ENCODE measurements around the gene ACP2. TPM values are rescaled to one million over a fixed set of nuclear protein-coding genes. Genes with fewer than 3 reads are reported as not detected.

ACP2 gene
- total and polyA plus RNA-seq, 12 donors = 39.8 to 127 (median 73.6) TPM

DNA sequence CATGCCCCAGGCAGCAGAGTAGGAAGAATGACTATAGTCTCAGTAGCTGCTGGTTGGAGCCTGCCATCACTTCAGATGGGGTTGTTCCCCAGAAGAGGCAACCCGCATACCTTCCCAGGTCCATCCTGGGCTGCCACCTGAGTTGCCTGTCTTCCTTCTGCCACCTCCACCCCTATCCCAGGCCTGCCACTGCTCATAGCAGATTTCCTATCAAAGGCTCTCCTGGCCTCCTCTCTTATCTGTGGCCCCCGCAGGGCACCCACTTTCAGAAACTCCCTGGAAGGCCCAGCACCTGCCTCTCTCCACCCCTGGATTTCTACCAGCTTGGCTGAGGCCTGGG, 8.5 kb upstream of the ACP2 start:
- intact Hi-C loops (cut with DNase I) = no loop called here
- Histone ChIP-seq H3K4me1 (replicated peaks in 1 of 2) (peaks cover 43 to 65% of the 10 kb centered on the region in 2 donors), H3K27me3 (no peaks in the 10 kb centered on the region), H3K27ac (peak overlapping the region; percentile 38 to 81 (median 63)), H3K4me3 (peak overlapping the region in 1 of 4 donors; percentile 23), H3K36me3 (replicated peaks in 1 of 2) (peaks cover 0 to 4% of the 10 kb centered on the region in 2 donors), H3K9me3 (replicated peaks in 1 of 3) (no peaks in the 10 kb centered on the region)
- DNase-seq = no peak
- 43 to 53% (median 49%) methylated on average over 2 of the region's 2 CpGs for WGBS, 4 donors
- TF ChIP-seq CTCF (IDR thresholded peaks at IDR 0.05) (no peak), POLR2A (IDR thresholded peaks at IDR 0.05) (no peak)

GRCh38 chr11:47256374-47256773, 7.8 kb upstream of the ACP2 start:
- no peak for DNase-seq
- peaks cover 43 to 65% of the 10 kb centered on the region in 2 donors for H3K4me1 ChIP-seq (replicated peaks in 1 of 2)
- H3K4me3 ChIP-seq = no peak overlapping the region
- H3K36me3 ChIP-seq (replicated peaks in 1 of 2) = peaks cover 0 to under 1% of the 10 kb centered on the region in 2 donors
- 84 to 91% (median 88%) methylated on average over 6 of the region's 6 CpGs for WGBS, 4 donors
- intact Hi-C loops (cut with DNase I) = no loop called here
- H3K9me3 ChIP-seq (replicated peaks in 1 of 3) = no peaks in the 10 kb centered on the region
- H3K27me3 ChIP-seq = no peaks in the 10 kb centered on the region
- no peak for TF ChIP-seq CTCF (IDR thresholded peaks at IDR 0.05)
- no peak for TF ChIP-seq POLR2A (IDR thresholded peaks at IDR 0.05)
- no peak overlapping the region for H3K27ac ChIP-seq

DNA sequence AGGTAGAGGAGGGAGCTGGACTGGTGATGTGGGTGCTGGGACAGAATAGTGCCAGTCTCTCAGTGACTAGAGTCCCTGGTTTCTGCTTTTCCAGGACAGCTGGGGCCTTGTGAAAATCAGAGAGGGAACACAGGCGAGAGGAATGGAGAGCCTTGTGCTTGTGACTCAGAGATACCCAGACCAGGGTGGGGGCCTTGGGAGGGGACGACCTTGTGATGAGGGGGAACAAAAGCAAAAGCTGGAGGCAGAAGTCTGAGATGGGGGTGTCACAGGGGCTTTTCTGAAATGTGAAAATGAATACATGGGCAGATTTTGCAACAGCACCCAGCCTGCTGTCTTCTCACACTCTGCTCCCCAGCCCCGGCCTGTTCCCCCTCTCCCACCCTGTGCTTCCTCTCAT, 5.8 kb upstream of the ACP2 start:
- 5 to 13% (median 6%) methylated on average over 3 of the region's 3 CpGs for WGBS, 4 donors
- intact Hi-C loops (cut with DNase I) = no loop called here
- no peaks in the 10 kb centered on the region for H3K9me3 ChIP-seq (replicated peaks in 1 of 3)
- no peaks in the 10 kb centered on the region for H3K27me3 ChIP-seq
- H3K36me3 ChIP-seq (replicated peaks in 1 of 2) = no peaks in the 10 kb centered on the region
- DNase-seq = peak; percentile 49 to 80 (median 74)
- peak overlapping the region; percentile 15 to 87 (median 83) for H3K27ac ChIP-seq
- TF ChIP-seq CTCF (IDR thresholded peaks at IDR 0.05) (no peak), POLR2A (IDR thresholded peaks at IDR 0.05) (peak in 1 of 2 donors; percentile 41)
- H3K4me3 ChIP-seq = no peak overlapping the region
- H3K4me1 ChIP-seq (replicated peaks in 1 of 2) = peaks cover 43 to 65% of the 10 kb centered on the region in 2 donors

DNA sequence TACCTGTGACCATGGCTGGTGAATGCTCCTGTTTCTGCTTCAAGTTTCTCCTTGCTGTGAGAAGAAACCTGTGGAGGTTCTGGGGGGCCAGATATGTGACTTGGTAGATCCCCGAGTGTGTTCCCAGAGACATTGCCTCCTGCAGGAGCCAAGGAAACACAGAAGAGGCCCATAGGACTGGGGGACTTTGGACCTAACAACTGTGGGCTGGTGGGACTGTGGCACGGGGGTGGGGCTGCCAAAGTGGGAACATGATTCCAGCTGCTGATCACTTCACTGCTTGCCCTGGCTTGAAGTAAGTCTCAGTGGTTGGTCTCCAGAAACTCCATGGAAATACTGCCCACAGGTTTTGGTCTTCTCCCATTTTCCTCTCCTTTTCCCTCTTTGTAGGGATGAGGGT, 5.0 kb upstream of the ACP2 start:
- TF ChIP-seq CTCF (IDR thresholded peaks at IDR 0.05) = no peak
- no peak for TF ChIP-seq POLR2A (IDR thresholded peaks at IDR 0.05)
- no peak for DNase-seq
- WGBS, 4 donors = 85 to 94% (median 92%) methylated on average over 2 of the region's 2 CpGs
- peaks cover 40 to 60% of the 10 kb centered on the region in 2 donors for H3K4me1 ChIP-seq (replicated peaks in 1 of 2)
- H3K27me3 ChIP-seq = no peaks in the 10 kb centered on the region
- H3K36me3 ChIP-seq (replicated peaks in 1 of 2) = no peaks in the 10 kb centered on the region
- no peak overlapping the region for H3K4me3 ChIP-seq
- H3K27ac ChIP-seq = peak overlapping the region; percentile 15 to 87 (median 83)
- no peaks in the 10 kb centered on the region for H3K9me3 ChIP-seq (replicated peaks in 1 of 3)
- intact Hi-C loops (cut with DNase I) = no loop called here

All from adrenal gland (tissue), 12 donors.